ENCODE data around the gene GPATCH8. TPM values are rescaled to one million over a fixed set of nuclear protein-coding genes. Genes with fewer than 3 reads are reported as not detected.
A peak's percentile ranks its signal among the peaks of the same experiment; 100 is the strongest.
"Not testable (repeated sequence)": the region's sequence is repeated elsewhere in the genome, so short reads cannot be mapped to it uniquely, and the experiment has no call there.

The GPATCH8 gene
- total RNA-seq, 1 experiment from 2014 or later, result 40.8 TPM

DNA sequence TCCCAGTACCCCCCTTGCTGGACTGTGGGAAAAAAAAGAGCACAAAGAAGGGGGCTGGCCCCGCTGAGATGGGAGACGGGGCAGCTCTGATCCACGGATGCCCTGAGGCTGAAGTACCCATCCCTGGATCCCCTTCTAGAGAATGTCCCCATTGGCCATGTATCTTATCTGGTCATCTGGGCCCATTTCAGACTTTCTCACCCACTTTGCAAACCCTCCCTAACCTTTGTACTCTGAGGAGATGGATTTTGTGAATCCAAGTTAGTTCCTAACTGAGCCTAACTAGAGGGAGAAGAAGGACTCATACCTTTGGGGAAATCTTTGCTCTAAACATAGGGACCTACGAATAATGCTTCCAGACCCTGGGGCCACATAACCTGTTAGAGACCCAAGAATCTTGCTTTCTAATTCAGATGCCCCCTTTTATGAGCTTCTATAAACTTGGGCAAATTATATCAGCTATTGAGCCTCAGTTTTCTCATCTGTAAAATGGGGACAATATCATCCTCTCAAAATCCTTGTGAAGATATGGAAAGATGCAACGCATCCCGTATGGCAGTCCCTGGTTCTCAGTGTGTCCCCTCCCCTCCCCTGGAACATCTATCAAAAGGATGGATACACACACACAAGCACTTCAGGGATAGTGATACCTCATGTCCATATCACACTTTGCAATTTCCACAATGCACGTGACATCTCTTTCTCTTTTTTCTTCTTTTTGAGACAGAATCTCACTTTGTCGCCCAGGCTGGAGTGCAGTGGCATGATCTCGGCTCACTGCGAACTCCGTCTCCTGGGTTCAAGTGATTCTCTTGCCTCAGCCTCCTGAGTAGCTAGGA is 37.3 kb upstream of the GPATCH8 start:
- H3K27me3 Mint-ChIP-seq (ENCODE audit: insufficient read depth, unreplicated experiment), result no peaks in the 10 kb centered on the region
- no peak overlapping the region for H3K27ac Mint-ChIP-seq (ENCODE audit: low read depth, unreplicated experiment)
- H3K4me3 Mint-ChIP-seq (ENCODE audit: unreplicated experiment), result no peak overlapping the region
- CTCF ChIA-PET, result interaction anchor here (0.8 kb wide), 1 partner anchor 97 kb away, joined by 4 read pairs; no protein-coding TSS in a partner anchor
- H3K4me1 Mint-ChIP-seq (ENCODE audit: insufficient read depth, unreplicated experiment), result peaks cover 39% of the 10 kb centered on the region
- POLR2A ChIA-PET, result no interaction called here
- no peak for DNase-seq (ENCODE audit: unreplicated experiment)
- no peaks in the 10 kb centered on the region for H3K9me3 Mint-ChIP-seq (ENCODE audit: unreplicated experiment)
- BruUV-seq (replicated peaks), result no TSS peak
- intact Hi-C loops (cut with micrococcal nuclease), result no loop called here
- TF ChIP-seq, protein P1, sequence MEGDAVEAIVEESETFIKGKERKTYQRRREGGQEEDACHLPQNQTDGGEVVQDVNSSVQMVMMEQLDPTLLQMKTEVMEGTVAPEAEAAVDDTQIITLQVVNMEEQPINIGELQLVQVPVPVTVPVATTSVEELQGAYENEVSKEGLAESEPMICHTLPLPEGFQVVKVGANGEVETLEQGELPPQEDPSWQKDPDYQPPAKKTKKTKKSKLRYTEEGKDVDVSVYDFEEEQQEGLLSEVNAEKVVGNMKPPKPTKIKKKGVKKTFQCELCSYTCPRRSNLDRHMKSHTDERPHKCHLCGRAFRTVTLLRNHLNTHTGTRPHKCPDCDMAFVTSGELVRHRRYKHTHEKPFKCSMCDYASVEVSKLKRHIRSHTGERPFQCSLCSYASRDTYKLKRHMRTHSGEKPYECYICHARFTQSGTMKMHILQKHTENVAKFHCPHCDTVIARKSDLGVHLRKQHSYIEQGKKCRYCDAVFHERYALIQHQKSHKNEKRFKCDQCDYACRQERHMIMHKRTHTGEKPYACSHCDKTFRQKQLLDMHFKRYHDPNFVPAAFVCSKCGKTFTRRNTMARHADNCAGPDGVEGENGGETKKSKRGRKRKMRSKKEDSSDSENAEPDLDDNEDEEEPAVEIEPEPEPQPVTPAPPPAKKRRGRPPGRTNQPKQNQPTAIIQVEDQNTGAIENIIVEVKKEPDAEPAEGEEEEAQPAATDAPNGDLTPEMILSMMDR (IDR thresholded peaks at IDR 0.05; ENCODE audit: unreplicated experiment), result no peak
- no peaks in the 10 kb centered on the region for H3K36me3 Mint-ChIP-seq (ENCODE audit: insufficient read depth, unreplicated experiment)

DNA sequence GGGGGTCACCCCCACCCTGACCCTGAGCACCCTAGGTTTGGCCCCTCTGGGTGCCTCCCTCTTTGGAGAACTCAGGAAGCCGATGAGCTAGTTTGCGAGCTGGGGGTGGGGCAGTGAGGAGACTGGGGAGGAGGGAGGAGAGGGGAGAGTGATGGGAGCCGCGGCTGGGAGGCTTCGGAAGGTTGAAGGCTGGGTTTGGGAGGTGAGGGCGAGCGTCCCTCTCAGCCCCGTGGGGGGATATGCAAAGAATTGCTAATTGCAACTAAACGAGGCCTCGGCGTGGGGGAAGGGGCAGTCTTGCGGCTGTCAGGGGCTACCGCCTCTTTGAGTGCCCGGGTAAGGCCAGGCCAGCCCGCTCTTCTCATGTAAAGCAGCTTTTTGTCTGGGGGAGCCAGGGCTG is 36.5 kb upstream of the GPATCH8 start:
- BruUV-seq (replicated peaks), result no TSS peak
- ChIA-PET POLR2A (no interaction called here), CTCF (no interaction called here)
- Mint-ChIP-seq H3K9me3 (ENCODE audit: unreplicated experiment) (no peaks in the 10 kb centered on the region), H3K4me3 (ENCODE audit: unreplicated experiment) (no peak overlapping the region), H3K27ac (ENCODE audit: low read depth, unreplicated experiment) (no peak overlapping the region), H3K36me3 (ENCODE audit: insufficient read depth, unreplicated experiment) (no peaks in the 10 kb centered on the region), H3K27me3 (ENCODE audit: insufficient read depth, unreplicated experiment) (no peaks in the 10 kb centered on the region), H3K4me1 (ENCODE audit: insufficient read depth, unreplicated experiment) (peaks cover 31% of the 10 kb centered on the region)
- TF ChIP-seq, protein P1 (IDR thresholded peaks at IDR 0.05; ENCODE audit: unreplicated experiment), result no peak
- DNase-seq (ENCODE audit: unreplicated experiment), result no peak
- intact Hi-C loops (cut with micrococcal nuclease), result no loop called here

DNA sequence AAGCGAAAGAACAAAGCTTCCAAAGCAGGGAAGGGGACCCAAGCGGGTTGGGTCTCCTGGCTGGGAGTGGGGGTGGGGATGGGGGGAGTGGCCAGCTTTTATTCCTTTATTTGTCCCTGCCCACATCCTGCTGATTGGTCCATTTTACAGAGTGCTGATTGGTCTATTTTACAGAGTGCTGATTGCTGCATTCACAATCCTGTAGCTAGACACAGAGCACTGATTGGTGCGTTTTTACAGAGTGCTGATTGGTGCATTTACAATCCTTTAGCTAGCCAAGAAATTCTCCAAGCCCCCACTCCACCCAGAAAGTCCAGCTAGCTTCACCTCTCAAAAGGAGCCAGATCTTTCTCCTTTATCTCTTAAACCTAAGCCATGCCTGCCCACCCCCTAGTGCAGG is 34.7 kb upstream of the GPATCH8 start:
- BruUV-seq (replicated peaks); DNase-seq (ENCODE audit: unreplicated experiment); H3K36me3 Mint-ChIP-seq (ENCODE audit: insufficient read depth, unreplicated experiment); intact Hi-C loops (cut with micrococcal nuclease); H3K4me3 Mint-ChIP-seq (ENCODE audit: unreplicated experiment); H3K27ac Mint-ChIP-seq (ENCODE audit: low read depth, unreplicated experiment); H3K9me3 Mint-ChIP-seq (ENCODE audit: unreplicated experiment); H3K27me3 Mint-ChIP-seq (ENCODE audit: insufficient read depth, unreplicated experiment): not testable (repeated sequence)
- POLR2A ChIA-PET, result interaction anchor here (0.6 kb wide), 2 partner anchors 87 to 847 kb away, joined by 3 read pairs; no protein-coding TSS in a partner anchor
- peaks cover 24% of the 10 kb centered on the region for H3K4me1 Mint-ChIP-seq (ENCODE audit: insufficient read depth, unreplicated experiment)
- CTCF ChIA-PET, result interaction anchor here (1.0 kb wide), 1 partner anchor 134 kb away, joined by 3 read pairs; no protein-coding TSS in a partner anchor

DNA sequence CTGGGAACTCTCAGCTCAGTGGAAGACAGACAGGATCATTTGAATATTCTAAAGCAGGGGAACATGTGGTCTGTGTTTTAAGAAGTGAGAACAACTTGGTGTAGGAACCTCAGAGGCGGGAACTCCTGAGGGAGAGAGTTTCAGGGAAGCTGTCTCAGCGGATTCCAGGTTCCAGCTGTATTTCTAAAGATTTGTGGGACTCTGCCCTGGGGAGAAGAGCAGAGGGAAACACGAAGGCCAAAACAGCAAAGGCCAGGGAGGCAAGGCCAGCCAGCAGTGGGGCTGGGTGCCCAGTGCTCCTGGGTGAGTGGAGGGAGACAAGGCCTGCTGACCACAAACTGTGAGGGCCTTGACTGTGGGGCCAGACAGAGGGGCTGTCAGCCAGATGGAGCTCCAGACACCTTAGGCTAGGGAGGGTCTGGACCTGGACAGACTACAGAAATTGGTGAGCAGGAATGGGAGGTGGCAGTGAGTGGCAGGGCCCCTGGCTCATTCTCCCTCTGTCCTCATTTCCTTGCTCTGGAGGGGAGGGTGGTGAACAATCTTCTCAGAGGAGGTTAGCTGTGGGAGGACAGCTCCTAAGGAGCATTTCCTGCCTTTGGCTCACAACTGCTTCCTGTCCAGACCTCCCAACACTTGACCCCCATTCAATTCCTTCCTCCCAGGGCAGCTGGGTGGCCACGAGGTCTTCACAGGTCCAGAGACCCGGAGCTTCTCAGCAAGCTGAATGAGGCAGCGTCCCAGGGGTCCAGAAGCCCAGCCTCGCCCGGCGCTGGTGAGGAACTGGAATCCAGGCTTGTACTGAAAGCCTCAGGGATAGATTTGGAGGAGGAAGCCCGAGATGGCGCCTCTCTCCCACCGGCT is 33.1 kb upstream of the GPATCH8 start:
- Mint-ChIP-seq H3K27ac (ENCODE audit: low read depth, unreplicated experiment) (peak overlapping the region; percentile 87), H3K36me3 (ENCODE audit: insufficient read depth, unreplicated experiment) (no peaks in the 10 kb centered on the region), H3K27me3 (ENCODE audit: insufficient read depth, unreplicated experiment) (no peaks in the 10 kb centered on the region), H3K4me3 (ENCODE audit: unreplicated experiment) (no peak overlapping the region), H3K9me3 (ENCODE audit: unreplicated experiment) (no peaks in the 10 kb centered on the region), H3K4me1 (ENCODE audit: insufficient read depth, unreplicated experiment) (peaks cover 17% of the 10 kb centered on the region)
- BruUV-seq (replicated peaks), result no TSS peak
- POLR2A ChIA-PET, result interaction anchor here (0.6 to 2.1 kb wide), 5 partner anchors 15 to 99 kb away, joined by 3 to 6 read pairs (median 3); partner anchors contain the start of genes FZD2 and GPATCH8
- CTCF ChIA-PET, result interaction anchor here (0.6 to 6.2 kb wide), 8 partner anchors 9 to 101 kb away, joined by 3 to 65 read pairs (median 4); partner anchors contain the start of gene FZD2
- TF ChIP-seq, protein P1 (IDR thresholded peaks at IDR 0.05; ENCODE audit: unreplicated experiment), result no peak
- DNase-seq (ENCODE audit: unreplicated experiment), result no peak
- intact Hi-C loops (cut with micrococcal nuclease), result no loop called here
